ENCODE measurements around the gene PPARA. TPM values are rescaled to one million over a fixed set of nuclear protein-coding genes. Genes with fewer than 3 reads are reported as not detected.

Gene PPARA
- total and polyA plus RNA-seq, 9 of the 15 experiments (the other 6 are each of a cell fraction or from before 2014, with no cell fraction given), result 0.64 to 5.3 (median 3.5) TPM

- TF ChIP-seq UBTF (IDR thresholded peaks at IDR 0.05; ENCODE audit: borderline replicate concordance in 1 of 2, low read depth in 2 of 2, low read length in 2 of 2) (no peak), VEZF1 (CRISPR knock-in tag; IDR thresholded peaks at IDR 0.05) (0 out of 2 replicates have a peak, but pooled peaks have one; percentile 28), ZNF174 (CRISPR knock-in tag; IDR thresholded peaks at IDR 0.05) (no peak), HDAC3 (IDR thresholded peaks at IDR 0.05; ENCODE audit: borderline replicate concordance, partially characterized antibody) (no peak), ZNF764 (CRISPR knock-in tag; IDR thresholded peaks at IDR 0.05; ENCODE audit: low read depth) (no peak), CBFB (CRISPR knock-in tag; IDR thresholded peaks at IDR 0.05) (no peak), HDAC1 (IDR thresholded peaks at IDR 0.05) (no peak), PREB (CRISPR knock-in tag; IDR thresholded peaks at IDR 0.05) (no peak), ID3 (CRISPR knock-in tag; IDR thresholded peaks at IDR 0.05) (no peak), ID3 (tag; IDR thresholded peaks at IDR 0.05) (no peak), TRIM25 (IDR thresholded peaks at IDR 0.05; ENCODE audit: borderline replicate concordance) (no peak), ZNF263 (CRISPR knock-in tag; IDR thresholded peaks at IDR 0.05; ENCODE audit: borderline replicate concordance) (no peak), TFE3 (CRISPR knock-in tag; IDR thresholded peaks at IDR 0.05) (no peak)
Measured at GRCh38 chr22:46119729-46120419, 30.5 kb upstream of the PPARA start (continued).

All from K562 (cell line).